HG03103 (cell line): ENCODE measurements around the gene APOL3.
"Not testable (repeated sequence)": the region's sequence is repeated elsewhere in the genome, so short reads cannot be mapped to it uniquely, and the experiment has no call there.

Source experiments
- ATAC-seq: cut with Tn5 transposase; IDR thresholded peaks from one replicate; pipeline ENCODE4 v1.9.1; 2021; ENCODE audit warnings: low read depth; ENCODE audit not compliant: unreplicated experiment

APOL3 gene

GRCh38 chr22:36194385-36194784 is 33.8 kb upstream of the APOL3 start:
- no peak for ATAC-seq

- no peak for ATAC-seq
Measured at GRCh38 chr22:36193577-36193976, 33.0 kb upstream of the APOL3 start.

- ATAC-seq = no peak
Measured at GRCh38 chr22:36193171-36193570, 32.6 kb upstream of the APOL3 start.

GRCh38 chr22:36192542-36192941 is 32.0 kb upstream of the APOL3 start:
- no peak for ATAC-seq

DNA sequence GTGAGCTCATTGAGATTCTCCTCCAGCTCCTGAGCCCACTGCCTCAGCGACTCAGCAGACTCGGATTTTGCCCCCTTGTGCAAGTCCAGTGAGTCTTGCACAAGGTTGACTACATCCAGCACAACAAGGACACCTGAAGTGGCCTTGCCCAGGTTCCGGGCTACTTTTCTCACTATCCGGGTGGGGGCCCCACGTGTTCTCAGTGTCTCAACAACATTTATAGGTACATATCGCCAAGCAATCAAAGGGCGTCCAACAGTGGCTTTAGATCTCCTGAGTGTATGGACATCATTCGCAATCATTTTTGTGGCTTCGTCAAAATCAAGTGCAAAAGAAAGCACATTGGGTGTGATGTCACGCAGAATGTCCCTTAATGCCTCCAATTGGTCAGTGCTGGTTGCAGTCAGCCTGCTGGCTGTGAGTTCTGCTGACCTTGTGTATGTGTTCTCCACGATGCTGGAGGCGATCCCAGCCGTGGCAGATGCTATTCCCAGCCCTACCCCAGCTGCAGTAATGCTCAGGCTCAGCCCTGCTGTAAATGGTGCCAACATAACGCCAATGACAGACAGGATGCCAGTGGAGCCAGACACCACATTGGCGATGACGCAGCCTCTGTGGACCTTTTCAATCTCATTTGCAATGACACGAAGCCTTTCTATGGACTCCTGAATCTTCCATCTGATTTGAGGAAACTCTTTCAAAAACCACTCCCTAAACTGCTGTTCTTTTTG is 30.7 kb upstream of the APOL3 start:
- no peak for ATAC-seq

DNA sequence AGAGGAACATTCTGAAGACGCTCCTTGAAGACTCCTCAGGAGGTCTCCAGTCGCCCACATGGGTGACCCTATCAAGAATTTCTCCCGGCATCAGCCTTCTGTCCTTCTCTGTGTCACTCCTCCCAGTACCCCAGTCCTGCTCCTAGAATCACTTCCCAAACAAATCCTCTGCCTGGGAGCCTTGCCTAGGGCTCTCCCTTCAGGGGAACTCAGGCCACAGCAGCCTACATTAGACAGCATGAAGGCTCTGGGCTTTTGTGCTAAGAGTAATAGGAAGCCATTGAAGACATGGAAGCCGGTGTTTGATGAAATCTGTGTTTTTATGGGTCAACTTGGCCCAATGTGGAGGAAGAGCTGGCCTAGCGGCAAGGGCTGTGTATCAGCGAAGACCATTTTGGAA is 27.3 kb upstream of the APOL3 start:
- not testable (repeated sequence) for ATAC-seq

- ATAC-seq = no peak
Measured at GRCh38 chr22:36185828-36186624, 25.5 kb upstream of the APOL3 start.

DNA sequence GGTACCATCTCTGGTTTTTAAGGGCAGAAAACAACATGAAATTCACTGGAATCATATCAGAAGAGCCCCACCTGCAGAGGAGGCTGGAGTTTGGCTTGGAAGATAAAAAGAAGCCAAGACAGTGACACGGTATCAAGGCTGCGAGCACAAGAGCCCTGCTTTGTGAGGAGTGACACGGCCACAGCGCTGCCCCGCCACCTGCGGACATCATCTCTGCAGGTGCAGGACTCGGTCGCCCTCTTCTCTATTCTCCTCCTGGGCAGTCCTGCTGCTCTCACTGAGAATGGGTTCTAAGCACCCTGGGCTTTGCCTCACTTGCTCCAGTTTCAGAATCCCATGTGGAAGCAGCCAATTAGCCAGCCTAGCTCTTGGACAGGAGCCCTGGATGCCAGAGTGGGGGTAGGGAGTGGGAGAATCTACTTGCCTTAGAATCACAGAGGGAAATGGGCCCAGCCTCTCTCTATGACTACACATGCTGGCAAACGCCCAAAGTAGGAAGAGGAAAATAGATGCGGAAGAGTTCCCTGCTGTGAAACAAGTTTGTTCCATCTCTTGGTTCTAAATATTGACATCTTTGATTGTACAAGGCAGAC is 24.0 kb upstream of the APOL3 start:
- no peak for ATAC-seq

DNA sequence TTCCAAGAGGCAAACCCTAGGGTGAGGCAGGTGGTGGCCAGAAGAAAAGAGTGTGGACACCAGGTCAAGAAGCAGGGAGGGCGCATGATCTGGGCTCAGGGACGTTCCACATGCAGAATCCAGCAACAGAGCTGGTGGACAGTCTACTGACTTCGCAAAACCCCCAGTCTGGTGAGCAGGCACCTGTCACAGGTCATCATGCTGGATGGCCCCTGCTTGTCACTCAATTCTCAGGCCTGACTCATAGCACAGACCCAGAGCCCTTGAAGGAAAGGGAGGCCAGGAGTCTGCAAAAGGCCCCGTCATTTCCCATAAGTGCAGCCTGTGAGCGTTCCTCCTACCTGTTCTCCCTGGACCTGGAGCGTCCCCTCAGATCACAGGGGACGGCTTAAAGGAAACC is 22.9 kb upstream of the APOL3 start:
- no peak for ATAC-seq

DNA sequence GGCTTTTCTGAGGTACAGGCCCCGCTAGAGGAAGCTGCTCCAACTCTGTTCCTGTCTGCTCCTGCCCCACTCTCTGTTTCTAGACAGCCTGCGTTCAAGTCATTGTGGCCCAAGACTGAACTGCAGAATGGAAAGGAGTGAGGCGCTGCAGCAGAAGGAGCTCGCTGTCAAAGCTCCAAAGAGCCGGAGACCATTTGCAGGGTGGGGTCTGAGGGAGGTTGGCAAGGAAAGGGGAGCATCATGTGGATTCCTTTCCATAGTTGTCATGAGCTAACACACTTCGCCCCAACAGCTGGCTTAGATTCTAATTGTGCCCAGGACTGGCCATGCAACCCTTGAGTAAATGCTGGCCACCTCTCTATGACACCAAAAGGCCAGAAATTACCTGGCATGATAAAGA is 22.3 kb upstream of the APOL3 start:
- no peak for ATAC-seq

GRCh38 chr22:36182056-36182455 is 21.5 kb upstream of the APOL3 start:
- no peak for ATAC-seq

DNA sequence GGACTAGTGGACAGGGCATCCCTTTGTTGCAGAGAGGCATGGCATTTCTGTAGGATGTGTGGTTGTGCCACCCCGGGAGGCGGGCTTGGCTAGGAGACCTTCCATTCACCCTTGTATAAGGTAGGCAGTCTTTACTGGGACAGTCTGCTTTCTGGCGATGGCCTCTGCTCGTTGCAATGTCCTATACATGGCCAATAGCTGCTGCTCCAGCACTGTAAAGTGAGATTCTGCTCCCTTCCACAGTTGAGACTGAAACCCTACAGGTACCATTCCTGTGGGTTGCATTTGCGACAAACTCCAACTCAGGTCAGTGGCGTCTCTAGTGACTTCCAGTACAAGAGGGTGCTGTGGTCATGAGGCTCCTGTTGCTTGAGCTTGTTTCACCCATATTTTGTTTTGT is 20.4 kb upstream of the APOL3 start:
- ATAC-seq = no peak

DNA sequence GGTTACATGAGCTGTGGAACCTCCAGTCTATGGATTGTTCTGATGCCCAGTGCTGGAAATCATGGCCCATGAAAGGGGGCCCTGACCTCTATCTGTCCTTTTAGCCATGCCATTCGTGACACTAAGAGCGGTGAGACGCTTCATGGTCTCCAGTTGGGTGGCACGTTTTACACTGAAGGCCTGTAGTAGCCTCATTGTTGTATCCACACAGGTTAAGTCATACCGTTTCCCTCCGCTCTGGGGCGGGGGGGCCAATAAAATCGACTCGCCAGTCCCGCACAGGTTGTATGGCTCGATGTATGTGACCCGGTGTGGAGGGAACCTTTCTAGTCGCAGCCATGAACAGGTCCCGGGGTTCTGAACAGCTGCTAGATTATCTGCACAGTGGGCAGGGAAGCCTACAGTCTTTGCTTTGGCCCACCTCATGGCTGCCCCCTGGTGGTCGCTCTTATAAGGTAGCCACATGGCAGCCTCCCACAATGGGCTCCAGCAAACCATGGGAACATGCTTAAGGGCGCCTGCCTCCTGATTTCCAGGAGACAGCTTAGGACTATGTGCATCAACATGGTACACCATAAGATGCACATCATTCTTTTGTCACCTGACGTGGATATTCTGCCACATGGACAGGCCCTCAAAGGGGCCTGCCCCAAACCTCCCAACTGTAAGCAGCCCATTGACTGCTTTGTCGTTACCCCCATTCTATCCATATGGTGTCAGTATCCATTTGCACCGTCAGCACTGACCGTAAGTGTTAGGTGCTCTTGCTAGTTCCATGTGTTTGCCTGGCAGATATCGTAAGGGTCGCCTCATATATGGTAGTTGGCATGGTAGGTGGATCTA is 19.7 kb upstream of the APOL3 start:
- no peak for ATAC-seq

DNA sequence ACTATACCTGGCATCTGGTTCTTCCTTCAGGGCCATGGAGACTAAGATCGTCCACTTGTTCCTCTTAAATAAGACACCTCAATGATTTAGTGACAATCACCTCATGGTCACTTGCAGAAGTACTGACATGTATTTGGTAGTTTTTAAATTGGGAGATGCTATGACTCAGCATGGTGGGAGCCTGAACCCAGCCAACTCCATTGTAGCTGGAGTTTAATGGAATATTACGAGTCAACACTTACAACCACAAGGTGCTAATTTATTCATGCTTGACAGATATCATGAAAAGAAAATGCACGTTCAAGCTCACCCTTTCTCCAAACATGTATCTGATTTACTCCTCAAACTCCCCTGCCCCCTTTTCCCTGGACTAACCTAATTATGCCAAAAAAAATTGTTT is 16.6 kb upstream of the APOL3 start:
- no peak for ATAC-seq

DNA sequence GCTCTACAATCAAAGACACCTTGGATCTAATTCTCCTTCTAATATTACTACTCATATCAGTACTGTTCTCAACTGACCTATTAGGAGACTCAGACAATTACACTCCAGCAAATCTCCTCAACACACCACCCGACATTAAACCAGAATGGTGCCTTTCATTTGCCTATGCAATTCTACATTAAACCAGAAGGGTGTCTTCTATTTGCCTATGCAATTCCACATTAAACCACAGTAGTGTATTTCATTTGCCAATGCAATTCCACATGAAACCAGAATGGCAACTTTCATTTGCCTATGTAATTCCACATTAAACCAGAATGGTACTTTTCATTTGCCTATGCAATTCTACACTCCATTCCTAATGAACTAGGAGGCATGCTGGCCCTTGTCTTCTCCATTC is 15.3 kb upstream of the APOL3 start:
- ATAC-seq = no peak

DNA sequence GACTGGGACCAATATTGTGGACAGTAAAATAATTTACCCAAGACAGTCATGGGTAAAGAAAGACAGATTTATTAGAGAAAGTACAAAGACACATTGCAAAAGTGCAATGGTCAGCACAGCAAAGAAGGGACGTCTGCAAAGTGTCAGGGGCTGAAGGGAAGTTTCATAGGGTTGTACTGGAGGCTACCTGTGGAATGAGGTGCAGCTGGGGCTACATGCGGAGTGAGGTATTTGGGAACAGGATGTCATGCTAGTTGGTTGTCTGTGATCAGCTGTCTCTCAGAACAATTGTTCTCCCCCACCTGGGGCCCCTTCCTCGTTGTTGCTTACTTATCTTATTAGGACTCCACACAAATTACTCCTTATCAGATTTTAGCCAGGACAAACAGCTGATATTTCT is 11.4 kb upstream of the APOL3 start:
- ATAC-seq = no peak

DNA sequence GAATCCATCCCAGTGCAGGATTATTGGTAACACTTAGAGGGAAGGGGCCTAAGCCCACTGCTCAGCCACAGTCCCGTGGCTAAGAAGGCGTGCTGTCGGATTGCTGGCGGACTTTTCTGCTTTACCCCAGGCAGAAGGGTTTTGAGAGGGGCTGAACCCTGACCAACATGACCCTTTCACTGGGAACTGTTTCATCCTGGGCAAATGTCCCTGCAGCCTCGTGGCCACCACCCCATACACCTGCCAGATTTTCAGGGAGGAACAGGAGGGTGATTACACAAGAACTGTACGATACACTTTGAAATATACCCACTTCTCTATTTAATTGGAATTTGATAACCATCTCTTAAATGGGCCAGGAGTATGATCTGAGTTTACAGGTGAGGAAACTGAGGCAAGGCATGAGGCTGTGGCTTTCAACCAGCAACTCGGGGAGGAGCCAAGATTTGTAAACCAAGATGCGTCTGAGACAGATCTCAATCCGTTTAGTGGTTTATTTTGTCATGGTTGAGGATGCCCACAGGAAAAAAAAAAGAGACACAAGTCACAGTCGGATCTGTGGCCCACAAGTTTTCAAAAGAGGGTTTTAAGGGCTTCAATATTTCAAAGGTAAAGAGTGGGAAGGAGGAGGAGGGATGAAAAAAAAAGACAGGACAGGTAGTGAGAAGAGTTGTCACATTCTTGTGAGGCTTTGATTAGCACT is 6.1 kb upstream of the APOL3 start:
- no peak for ATAC-seq

GRCh38 chr22:36166086-36166485 is 5.5 kb upstream of the APOL3 start:
- no peak for ATAC-seq

DNA sequence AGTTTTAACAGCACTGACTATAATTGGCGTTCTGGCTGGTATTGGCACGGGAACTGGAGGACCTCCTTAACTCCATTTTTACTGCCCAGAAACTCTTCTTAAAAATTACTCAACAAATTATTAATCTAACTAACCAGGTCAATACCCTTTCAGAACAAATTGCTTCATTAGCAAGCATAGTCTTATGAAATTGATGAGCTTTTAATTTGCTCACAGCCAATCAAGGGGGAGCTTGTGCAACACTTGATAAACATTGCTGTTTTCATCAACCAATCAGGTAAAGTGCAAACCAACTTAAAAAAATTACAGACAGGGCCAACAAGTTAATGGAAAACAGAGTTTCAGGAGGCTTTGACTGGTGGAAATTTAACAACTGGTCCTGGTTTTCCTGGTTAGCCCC is 4.6 kb upstream of the APOL3 start:
- ATAC-seq = no peak

- no peak for ATAC-seq
Measured at GRCh38 chr22:36164621-36165020, 4.1 kb upstream of the APOL3 start.
